GM19023 (cell line): ENCODE measurements around the gene ZBTB20.

Experiments
- ATAC-seq: cut with Tn5 transposase; IDR thresholded peaks from one replicate; pipeline ENCODE4 v1.9.1; 2021; ENCODE audit warnings: mild to moderate bottlenecking, moderate library complexity; ENCODE audit not compliant: unreplicated experiment

ZBTB20 gene

GRCh38 chr3:114878114-114878839, 268.8 kb downstream of the ZBTB20 start:
- no peak for ATAC-seq

GRCh38 chr3:114877378-114878113, 269.5 kb downstream of the ZBTB20 start:
- no peak for ATAC-seq

GRCh38 chr3:114874522-114874971, 272.5 kb downstream of the ZBTB20 start:
- ATAC-seq: no peak

- no peak for ATAC-seq
These were observed 273.5 kb downstream of the ZBTB20 start for GRCh38 chr3:114873591-114873990.

GRCh38 chr3:114872588-114872987, 274.5 kb downstream of the ZBTB20 start:
- ATAC-seq: no peak

- ATAC-seq: no peak
These were observed 275.0 kb downstream of the ZBTB20 start for GRCh38 chr3:114872050-114872449.

- no peak for ATAC-seq
These were observed 279.1 kb downstream of the ZBTB20 start for GRCh38 chr3:114867835-114868503.

GRCh38 chr3:114867359-114867758, 279.7 kb downstream of the ZBTB20 start:
- ATAC-seq: no peak

- ATAC-seq: no peak
These were observed 280.7 kb downstream of the ZBTB20 start for GRCh38 chr3:114866430-114866829.

- ATAC-seq: no peak
These were observed 282.1 kb downstream of the ZBTB20 start for GRCh38 chr3:114864970-114865369.

- ATAC-seq: no peak
These were observed 283.2 kb downstream of the ZBTB20 start for GRCh38 chr3:114863848-114864247.

- no peak for ATAC-seq
These were observed 285.4 kb downstream of the ZBTB20 start for GRCh38 chr3:114861666-114862065.

GRCh38 chr3:114860531-114860930, 286.6 kb downstream of the ZBTB20 start:
- ATAC-seq: no peak

GRCh38 chr3:114858329-114858728, 288.8 kb downstream of the ZBTB20 start:
- ATAC-seq: no peak

- no peak for ATAC-seq
These were observed 289.8 kb downstream of the ZBTB20 start for GRCh38 chr3:114857299-114857701.

- no peak for ATAC-seq
These were observed 290.3 kb downstream of the ZBTB20 start for GRCh38 chr3:114856835-114857234.

- no peak for ATAC-seq
These were observed 291.2 kb downstream of the ZBTB20 start for GRCh38 chr3:114855839-114856238.

- no peak for ATAC-seq
These were observed 294.1 kb downstream of the ZBTB20 start for GRCh38 chr3:114852966-114853365.

GRCh38 chr3:114850898-114851297, 296.2 kb downstream of the ZBTB20 start:
- no peak for ATAC-seq

- no peak for ATAC-seq
These were observed 298.3 kb downstream of the ZBTB20 start for GRCh38 chr3:114848643-114849350.

GRCh38 chr3:114848082-114848481, 299.0 kb downstream of the ZBTB20 start:
- ATAC-seq: no peak
